ENCODE data around the gene GGTLC2.

GRCh38 chr22:22673099-22673498, 28.7 kb downstream of the GGTLC2 start:
- no peak for TF ChIP-seq CTCF (IDR thresholded peaks at IDR 0.05)
- TF ChIP-seq POLR2A (IDR thresholded peaks at IDR 0.05): no peak

Data from heart left ventricle (tissue), 13 donors.